OCI-LY1 (cell line): ENCODE results near the gene PHYHIPL.

Experiments
- CTCF ChIP-seq: fragments of 200-600 bp; sonication (generic), shearing (Covaris generic); IDR thresholded peaks from 2 replicates; pipeline ENCODE4 v1.5.1; 2017; ENCODE audit warnings: mild to moderate bottlenecking, antibody characterized with exemption, low read length, moderate library complexity, mixed read lengths
- EZH2 ChIP-seq: fragments of 200-600 bp; sonication (generic), shearing (Covaris generic); IDR thresholded peaks from 2 replicates; pipeline ENCODE4 v1.8.0; 2017; ENCODE audit warnings: borderline replicate concordance, mixed run types, mild to moderate bottlenecking, antibody characterized with exemption, low read length, moderate library complexity, mixed read lengths

GRCh38 chr10:59173414-59173813 is 3.0 kb upstream of the PHYHIPL start:
- no peak for TF ChIP-seq CTCF
- no peak for TF ChIP-seq EZH2
